HG03571 (cell line): ENCODE data around the gene CRIP1.

Source experiments
- ATAC-seq: cut with Tn5 transposase; IDR thresholded peaks from one replicate; pipeline ENCODE4 v1.9.1; 2021; ENCODE audit not compliant: unreplicated experiment

The CRIP1 gene

DNA sequence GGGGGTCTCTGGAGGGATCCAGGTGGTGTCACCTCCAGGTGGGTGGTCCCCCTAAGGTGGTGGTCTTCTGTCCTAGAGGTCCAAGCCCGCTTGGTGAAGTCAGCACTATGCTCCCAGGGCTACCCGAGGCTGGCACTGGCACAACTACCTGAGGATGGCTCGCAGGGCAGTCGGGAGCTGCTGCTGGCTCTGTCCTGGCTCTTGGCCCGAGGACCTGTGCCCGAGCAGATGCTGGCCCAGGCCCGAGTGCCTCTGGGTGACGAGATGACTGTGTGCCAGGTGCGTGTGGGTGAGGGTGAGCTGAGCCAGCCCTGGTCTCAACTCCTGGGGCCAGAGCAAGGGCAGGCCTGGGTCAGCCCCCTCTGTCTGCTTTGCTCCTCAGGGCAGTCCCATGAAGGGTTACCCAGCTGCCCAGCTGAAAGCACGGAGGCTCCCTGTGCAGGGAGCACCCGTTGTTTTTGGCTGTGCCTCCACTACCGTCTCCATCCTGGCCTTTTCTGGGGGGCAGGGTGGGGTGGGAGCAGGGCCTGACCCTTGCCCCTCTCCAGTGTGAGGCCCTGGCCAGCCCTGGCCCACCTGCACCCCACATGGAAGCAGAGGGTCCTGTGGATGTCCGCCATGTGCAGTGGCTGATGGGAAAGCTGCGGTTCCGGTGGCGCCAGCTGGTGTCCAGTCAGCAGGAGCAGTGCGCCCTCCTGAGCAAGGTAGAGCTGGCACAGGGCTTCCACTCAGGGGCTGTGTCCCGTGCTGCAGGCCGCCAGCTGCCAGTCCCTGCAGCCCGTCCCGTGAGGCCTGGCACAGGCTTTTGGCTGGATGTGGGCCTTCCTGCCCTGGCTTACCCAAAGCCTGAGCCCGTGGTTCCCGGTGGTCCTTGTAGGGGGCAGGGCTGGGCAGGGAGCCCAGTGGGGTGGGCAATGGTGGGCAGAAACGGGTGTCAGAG, 5.6 kb downstream of the CRIP1 start:
- ATAC-seq: no peak

DNA sequence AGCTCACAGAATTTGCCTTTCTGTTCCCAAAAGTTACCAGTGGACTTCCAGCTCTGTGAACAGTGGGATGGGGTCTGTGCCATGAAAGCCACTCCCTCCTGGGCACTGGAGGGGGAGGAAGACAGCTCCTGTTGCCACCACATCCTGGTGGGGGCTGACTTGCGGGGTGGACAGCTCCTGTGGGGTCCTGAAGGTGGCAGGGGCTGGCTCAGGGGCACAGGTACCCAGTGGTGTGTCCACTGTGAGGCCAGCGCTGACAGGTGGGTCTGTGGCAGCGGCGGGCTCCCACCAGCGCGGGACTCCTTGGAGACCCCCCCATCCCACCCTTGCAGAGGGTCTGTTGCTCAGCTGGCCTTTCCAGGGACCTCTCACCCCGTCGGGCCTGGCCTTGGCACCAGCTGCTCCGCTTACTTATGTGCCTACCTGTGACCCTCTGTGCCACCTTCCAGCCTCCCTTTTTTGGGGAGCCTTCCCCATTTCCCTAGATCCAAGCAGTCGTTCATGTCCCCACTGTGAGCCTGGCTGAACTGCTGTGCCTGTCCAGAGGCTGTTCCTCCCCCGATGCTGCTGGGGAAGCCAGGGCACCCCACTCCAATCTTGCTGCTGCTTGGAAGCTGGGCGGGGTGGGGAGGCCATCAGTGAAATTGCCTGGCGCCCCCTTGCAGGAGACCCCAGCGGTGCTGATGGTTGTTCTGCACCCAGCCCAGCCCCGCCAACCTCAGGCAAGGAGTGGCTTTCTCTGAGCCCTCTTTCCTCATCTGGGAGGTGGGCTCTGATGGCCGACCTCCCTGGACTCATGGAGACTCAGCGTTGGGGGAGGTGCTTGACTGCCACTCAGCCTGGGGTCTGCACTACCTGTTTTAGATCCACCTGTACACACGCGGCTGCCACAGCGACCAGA, 6.5 kb downstream of the CRIP1 start:
- ATAC-seq: no peak

DNA sequence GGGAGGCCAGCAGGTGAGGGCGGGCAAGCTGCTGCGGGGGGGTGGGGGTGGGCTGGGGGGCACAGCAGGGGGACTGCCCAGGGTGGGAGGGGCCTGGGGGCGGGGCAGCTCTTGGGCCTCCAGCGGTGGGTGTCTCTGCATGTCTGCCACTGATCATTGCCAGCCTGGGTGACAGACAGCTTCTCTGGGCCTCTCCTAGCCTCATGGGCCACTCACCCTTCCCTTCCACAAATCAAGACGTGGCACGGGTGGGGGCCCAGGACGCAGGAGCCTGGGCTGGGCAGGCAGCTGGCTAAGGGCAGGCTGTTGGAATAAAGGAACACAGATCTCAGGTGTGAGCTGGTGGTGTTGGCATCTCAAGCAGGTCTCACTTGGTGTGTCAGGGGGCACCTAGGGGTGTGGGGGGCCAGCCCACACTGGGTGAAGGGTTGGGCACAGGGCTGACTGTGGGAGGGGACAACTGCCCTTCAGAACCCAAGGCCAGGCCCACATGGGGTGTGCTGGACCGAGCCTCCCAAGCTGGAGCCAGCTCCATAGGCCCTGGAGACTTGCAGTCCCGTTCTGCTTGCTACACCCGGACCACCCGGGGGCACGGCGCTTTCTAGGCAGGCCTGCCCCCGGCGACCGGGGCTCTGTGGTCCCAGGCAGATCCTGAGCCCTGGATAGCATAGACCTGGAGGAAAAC, 7.4 kb downstream of the CRIP1 start:
- ATAC-seq: no peak

DNA sequence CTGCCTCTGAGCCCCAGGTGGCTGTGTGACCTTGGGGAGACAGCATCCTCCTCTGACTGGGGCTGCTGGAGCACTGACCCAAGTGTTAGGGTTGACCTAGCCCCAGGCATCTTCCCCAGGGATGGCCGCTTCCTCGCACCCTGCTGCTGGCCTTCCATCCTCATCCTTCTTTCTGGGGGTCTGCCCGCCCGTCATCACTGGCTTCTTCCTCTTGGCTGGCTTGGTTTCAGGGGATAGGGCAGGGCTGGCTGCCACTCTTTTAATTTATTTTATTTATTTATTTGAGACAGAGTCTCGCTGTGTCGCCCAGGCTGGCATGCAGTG, 7.9 kb downstream of the CRIP1 start:
- ATAC-seq: no peak

DNA sequence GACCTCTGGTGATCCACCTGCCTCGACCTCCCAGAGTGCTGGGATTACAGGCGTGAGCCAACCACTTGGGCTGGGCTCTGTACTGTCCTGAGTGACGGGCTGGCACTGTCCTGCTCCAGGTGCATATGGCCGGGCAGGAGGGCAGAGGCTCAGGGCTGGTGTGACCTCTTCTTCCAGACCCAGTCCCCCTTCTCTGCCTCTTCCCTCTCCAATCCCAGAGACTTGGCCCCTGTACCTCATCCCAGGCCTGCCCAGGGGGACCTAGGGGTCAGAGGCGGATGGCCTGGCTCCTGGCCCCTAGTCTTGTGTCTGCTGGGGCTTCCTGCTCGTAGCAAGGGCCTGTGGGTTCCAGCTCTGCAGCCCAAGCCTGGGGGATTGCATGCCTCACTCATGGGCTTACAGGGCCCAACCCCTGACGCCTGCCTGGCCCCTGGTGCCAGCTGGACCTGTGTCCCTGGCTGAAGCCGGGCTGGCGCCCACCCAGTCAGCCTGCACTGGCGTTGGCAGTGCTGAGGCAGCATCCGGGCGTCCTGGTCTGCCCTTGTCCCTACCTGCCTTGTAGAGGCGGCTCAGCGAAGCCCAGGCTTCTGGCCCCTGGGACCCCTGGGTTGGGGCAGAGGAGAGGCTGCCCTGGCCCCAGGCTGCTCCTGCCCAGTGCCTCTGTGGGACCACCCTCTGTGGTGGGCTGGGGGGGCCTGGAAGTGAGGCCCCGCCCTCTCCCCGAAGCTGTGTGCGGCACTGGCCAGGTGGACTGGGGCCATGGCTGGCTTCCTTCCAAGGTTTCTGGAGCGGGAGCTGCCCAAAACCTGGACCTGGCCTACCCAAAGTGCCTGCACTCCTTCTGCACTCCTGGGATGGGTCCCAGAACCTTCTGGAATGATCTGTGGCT, 8.7 kb downstream of the CRIP1 start:
- ATAC-seq: no peak

DNA sequence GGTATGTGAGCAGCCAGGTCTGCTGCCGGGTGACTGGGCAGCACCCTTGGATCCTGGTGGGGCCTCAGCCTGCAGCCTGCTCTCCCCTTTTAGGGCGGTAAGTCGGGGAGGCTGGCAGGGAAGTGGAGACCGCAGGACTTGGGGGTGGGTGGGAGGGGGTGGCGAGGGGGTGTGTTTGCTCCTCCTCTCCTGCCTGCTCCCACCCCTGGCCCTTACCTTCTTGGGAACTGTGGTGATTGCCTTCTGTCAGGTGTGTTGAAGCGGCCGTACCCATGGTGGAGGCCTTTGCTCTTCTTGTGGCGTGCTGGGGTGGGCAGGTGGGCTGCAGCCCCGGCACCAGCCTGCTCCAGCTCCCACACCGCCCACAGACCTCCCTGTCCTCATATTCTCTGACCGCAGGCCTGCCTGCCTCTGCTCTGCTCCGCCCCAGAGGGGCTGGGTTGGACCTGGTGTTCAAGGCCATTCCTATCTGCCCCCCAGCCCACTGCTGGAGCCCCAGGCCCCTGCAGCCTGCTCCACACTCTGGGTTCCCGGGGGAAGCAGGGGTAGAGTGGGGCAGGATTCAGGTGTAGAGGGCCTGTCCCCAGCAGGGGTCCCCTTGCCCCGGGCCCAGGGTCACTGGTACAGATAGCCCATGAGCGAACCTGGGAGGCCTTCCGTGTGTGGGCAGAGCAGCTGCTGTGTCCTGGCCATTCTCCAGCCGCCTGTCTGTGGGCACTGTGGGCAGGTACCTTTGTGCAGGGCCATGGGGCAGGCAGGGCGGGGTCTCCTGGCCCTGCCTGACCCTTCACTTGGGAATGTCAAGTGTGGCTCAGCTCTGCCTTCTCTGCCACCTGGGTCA, 9.5 kb downstream of the CRIP1 start:
- no peak for ATAC-seq

DNA sequence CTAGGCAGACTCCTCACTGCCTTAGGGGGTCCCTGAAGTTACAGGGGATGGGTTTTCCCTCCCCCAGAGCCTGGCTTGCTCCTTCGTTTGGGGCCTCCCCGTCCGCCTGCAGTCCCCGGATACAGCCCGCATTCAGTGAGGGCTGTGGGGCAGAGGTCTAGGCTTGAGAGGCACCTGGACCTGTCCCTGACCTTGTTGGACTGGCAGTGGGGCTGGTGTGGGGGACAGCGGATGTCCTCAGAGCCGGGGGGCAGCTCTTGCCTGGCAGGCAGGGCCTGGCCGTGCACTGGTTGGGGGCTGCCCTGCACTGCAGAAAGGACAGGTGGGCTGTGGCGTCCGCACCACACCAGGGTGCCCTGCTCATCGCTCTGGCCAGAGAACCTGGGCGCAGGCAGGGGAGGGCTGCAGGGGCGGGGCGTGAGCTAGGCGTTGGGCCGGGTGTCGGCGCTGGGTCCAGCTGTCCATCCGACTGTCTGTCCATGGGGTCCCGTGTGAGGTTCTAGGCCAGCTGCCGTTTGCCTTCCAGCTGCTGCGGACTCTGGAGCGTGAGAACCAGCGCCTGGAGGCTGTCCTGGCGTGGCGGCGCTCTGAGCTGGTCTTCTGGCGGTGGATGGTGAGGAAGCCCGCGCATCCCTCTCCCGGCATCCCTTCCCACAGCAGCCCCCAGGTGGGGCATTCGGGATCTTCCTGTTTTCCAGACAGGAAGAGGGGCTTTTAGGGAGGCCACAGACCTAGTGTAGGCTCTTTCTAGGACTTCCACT, 10.3 kb downstream of the CRIP1 start:
- ATAC-seq: no peak

DNA sequence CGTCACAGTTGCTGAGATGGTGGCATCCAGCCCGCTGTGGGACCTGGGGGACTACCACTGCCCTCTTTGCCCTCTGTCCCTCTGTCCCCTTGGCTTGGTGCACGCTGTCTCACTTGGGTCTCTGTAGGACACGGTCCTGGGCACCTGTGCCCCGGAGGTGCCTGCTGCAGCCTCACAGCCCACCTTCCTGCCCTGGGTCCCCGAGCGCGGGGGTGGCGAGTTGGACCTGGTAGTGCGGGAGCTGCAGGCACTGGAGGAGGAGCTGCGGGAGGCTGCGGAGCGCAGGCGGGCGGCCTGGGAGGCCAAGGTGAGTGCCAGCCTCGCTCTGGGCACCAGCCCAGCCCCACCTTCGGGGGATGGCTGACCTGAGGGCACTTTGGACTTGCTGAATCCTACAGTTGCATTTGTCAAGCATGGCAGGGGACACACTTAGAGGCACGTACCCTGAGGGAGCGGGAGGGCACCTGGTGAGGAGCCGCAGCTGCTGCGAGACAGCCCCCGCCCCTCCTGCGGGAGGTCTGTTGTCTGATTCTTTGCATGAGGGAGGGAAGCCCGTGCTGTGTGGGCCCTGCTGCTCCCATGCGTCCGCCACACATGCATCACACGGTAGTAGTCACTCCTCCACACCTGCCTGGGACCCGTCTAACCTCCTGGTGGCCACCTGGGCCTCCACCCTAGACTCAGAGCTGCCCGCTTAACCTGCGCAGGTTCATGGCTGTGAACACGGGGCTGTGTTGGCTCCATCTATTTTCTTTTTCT, 11.2 kb downstream of the CRIP1 start:
- ATAC-seq: no peak

DNA sequence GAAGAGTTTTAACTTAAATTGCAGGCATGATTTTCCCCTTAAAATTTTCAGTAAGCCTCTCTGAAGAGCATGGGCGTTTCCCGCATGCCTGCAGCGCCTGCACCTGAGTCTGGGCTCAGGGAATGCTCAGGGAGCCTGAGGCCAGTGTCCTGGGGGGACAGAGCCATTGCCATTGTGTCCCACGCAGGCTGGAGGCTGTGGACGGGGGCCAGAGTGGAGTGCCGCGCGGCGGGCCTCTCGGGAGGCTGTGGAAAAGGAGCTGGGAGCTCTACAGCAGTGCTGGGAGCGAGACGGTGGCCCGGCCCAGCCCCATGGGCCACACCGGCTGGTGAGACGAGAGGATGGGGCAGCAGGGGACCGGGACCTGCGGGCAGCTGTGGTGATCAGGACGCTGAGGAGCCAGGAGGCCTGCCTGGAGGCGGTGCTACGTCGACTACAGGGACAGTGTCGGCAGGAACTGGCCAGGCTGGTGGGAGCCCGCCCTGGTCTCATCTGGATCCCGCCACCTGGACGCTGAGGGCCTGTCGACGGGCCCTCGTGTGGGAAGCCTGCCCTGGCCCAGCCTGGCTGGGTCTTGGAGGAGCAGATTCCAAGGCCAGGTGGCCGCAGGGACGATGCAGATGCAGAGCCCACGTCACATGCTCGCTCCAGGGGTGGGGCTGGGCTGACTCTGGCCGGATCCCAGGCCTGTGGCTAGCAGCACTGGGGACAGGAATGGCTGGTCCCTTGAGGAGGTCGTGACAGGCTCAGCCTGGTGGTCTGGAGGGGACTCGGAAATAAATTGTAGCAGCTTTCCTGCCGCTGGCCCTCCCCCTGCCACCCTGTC, 12.0 kb downstream of the CRIP1 start:
- no peak for ATAC-seq

DNA sequence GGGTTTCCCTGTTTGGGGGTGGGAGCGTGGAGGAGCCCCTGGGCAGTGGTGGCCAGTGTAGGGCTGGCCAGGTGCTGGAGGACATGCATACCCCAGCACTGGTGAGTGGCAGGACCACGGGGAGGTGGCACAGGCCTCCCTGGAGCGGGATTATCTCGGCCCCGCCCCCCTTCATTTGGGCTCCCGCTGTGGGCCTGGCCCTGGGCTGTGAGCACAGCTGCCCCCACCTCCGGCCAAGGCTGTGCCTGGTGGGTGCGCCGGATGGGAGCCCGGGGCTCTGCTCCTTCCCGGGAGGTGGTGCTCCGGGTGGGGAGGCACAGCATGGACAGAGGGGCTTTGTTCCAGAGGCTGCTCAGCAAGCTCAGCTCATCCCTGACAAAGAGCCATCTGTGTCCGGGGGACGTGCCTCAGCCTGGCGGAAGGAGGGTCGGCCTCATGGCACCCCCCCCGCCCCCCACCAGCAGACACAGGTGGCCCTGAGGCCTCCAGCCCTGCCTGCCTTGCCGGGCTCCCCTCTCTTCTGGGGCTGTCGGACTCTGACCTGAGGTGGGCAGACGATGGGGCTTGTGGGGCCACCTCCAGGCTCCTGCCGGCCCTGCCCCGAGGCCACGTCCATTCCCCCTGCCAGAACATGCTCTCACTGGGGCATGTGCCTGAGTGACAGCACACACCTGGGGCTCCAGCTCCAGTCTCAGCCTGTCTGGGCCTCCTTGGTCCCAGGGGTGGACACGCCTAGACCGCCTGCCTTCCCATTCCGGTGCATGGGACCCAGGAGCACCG, 12.8 kb downstream of the CRIP1 start:
- ATAC-seq: no peak

DNA sequence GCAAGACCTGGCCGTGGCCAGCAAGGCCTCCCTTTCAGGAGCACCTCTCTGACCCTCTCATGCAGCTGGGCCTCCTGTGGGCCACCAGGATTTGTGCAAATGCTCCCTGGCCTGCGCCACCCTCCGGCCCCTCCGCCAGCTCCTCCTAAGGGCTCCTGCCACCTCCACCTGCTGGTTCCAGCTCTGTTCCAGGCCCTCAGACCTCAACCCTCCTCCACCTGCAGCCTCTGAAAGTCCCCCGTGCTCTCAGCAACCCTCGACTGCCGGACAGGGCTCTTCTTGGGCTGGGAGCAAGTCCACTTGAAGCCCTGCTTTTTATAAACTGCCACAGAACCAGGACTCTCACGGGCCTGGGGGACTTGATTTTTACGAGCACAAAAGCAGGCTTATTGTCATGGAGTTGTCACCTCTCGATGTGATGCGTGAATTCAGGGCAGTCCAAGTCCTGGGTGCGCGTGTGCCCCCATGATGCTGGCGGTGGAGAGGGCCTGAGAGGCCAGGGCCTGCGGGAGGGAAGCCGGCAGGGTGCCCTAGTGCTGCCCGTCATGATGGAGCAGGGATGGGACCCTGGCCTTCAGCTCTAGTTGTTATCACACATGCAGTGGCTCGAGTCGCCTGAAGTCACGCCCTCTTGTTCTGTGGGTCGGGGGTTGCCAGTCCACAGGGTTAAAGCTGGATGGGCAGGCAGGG, 13.5 kb downstream of the CRIP1 start:
- no peak for ATAC-seq

DNA sequence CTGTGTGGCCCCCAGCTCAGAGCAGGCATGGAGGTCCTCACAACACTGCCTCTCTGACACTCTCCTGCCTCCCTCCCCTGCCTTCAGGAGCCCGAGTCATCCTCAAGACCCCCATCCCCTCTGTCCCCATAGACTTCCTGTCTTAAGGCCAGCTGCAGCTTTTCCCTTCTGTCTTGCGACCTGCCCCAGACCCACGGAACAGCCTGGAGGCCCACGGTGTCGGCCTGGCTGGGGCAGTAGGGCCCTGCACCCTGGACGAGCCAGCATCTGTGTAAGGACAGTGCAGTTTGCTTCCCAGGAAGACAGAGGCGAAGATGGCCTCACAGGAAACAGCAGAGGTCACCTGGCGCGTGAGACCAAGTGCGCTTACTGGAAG, 14.0 kb downstream of the CRIP1 start:
- ATAC-seq: no peak

DNA sequence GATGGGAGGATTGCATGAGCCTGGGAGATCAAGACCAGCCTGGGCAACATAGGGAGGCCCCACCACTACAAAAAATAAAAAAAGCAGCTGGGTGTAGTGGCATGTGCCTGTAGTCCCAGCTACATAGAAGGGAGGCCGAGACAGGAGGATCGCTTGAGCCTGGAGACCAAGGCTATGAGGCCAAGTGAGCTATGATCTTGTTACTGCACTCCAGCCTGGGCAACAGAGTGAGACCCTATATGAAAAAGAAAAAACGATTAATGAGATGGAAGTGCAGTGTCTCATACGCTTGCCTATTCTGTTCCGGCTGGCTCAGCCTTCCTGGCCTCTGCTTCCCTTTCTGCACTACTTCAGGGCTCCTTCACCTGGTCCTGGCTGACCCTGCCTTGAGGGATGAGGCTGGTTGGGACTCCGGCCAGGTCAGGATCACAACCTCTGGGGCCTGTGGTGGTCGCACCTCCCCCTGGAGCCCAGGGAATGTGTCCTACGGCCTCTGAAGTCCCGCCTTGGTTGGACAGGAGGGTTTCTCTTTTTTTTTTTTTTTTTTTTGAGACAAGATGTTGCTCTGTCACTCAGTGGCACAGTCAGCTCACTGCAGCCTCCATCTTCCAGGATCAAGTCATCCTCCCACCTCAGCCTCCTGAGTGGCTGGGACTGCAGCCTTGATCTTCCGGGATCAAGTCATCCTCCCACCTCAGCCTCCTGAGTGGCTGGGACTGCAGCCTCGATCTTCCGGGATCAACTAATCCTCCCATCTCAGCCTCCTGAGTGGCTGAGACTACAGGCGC, 15.0 kb downstream of the CRIP1 start:
- no peak for ATAC-seq

DNA sequence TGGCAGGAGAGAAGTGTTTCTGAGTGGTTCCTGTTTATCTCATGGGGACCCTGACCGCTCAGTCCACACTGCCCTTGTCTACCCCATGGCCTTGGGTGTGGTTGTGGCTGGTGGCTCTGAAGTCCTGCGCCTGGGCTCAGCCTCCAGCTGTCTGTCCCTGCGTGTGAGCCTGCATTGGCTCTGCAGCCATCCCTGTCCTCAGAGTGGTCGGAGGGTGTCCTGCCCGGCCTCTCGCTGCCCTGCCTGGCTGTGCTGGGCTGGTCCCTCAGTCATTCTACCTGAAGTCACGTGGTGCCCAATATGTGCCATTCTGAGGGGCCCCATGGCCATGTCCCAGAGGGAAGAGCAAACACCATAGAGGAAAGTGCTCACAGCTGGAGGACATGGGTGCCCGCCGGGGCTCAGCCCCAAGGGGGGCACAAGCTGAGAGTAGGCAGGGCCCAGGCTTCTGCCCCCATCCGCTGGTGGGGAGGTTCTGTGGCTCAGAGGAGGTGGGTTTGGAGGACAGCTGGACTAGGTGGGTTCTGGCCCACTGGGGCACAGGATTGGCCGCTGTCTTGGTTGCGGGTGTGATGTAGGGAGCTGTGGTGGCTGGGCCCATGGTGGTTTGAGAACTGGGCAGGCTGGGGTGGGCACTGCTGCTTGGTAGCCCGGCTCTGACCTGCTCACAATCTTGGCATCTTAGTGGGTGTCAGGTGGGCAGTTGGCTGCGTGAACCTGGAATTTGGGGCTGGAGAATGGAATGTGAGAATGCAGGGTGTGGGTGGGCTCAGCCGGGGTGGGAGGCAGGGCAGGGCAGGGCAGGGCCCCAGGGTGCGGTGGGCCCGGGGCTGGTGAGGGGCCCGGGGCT, 16.0 kb downstream of the CRIP1 start:
- ATAC-seq: no peak
